HepG2 (cell line): ENCODE measurements around the gene ENG. TPM values are rescaled to one million over a fixed set of nuclear protein-coding genes. Genes with fewer than 3 reads are reported as not detected.

Source experiments
- CC2D1A ChIP-seq: sonication (generic); formaldehyde crosslinking; IDR thresholded peaks from 2 replicates; pipeline ENCODE4 v1.8.1; 2023; ENCODE audit warnings: mild to moderate bottlenecking, missing genetic modification reagents
- FOXK1 ChIP-seq: sonication (generic); formaldehyde crosslinking; IDR thresholded peaks from 2 replicates; pipeline ENCODE4 v1.4.0; 2020; ENCODE audit warnings: low read depth, missing genetic modification reagents, borderline replicate concordance
- HNRNPK ChIP-seq: fragments of 200-400 bp; formaldehyde crosslinking; IDR thresholded peaks from 2 replicates; pipeline ENCODE4 v1.6.1; 2018; ENCODE audit warnings: low read length, low read depth, moderate library complexity, mild to moderate bottlenecking; ENCODE audit not compliant: poor library complexity, severe bottlenecking
- HOXA5 ChIP-seq: sonication (generic); formaldehyde crosslinking; IDR thresholded peaks from 2 replicates; pipeline ENCODE4 v1.4.0; 2020; ENCODE audit warnings: missing genetic modification reagents
- KDM6A ChIP-seq: IDR thresholded peaks from 2 replicates; pipeline ENCODE4 v1.6.1; 2016; ENCODE audit warnings: low read depth
- REPIN1 ChIP-seq: sonication (generic); formaldehyde crosslinking; IDR thresholded peaks from 2 replicates; pipeline ENCODE4 v1.8.0; 2022; ENCODE audit warnings: missing genetic modification reagents, low read depth, mild to moderate bottlenecking, borderline replicate concordance
- RFX3 ChIP-seq: IDR thresholded peaks from 2 replicates; pipeline ENCODE4 v1.6.1; 2016; ENCODE audit warnings: missing biosample characterization, missing genetic modification reagents
- TOPORS ChIP-seq: sonication (generic); formaldehyde crosslinking; IDR thresholded peaks from 2 replicates; pipeline ENCODE4 v1.8.0; 2023; ENCODE audit warnings: mild to moderate bottlenecking, missing genetic modification reagents
- TP53 ChIP-seq: sonication (generic); formaldehyde crosslinking; conservative IDR thresholded peaks from 2 replicates; pipeline ENCODE4 v1.4.0; 2020; ENCODE audit warnings: missing genetic modification reagents
- ZBTB34 ChIP-seq: sonication (generic); formaldehyde crosslinking; IDR thresholded peaks from 2 replicates; pipeline ENCODE4 v1.8.0; 2022; ENCODE audit warnings: mild to moderate bottlenecking, missing genetic modification reagents
- ZFP37 ChIP-seq: sonication (generic); formaldehyde crosslinking; IDR thresholded peaks from 2 replicates; pipeline ENCODE4 v1.4.0; 2020; ENCODE audit warnings: missing genetic modification reagents, borderline replicate concordance
- ZNF207 ChIP-seq: fragments of 450-650 bp; IDR thresholded peaks from 2 replicates; pipeline ENCODE4 v1.6.1; 2016; ENCODE audit warnings: antibody characterized with exemption, borderline replicate concordance
- ZNF232 ChIP-seq: sonication (generic); formaldehyde crosslinking; IDR thresholded peaks from 2 replicates; pipeline ENCODE4 v1.4.0; 2020; ENCODE audit warnings: missing genetic modification reagents, borderline replicate concordance
- ZNF331 ChIP-seq: sonication (generic); formaldehyde crosslinking; IDR thresholded peaks from 2 replicates; pipeline ENCODE4 v1.4.0; 2020; ENCODE audit warnings: missing genetic modification reagents
- ZNF678 ChIP-seq: sonication (generic); formaldehyde crosslinking; IDR thresholded peaks from 2 replicates; pipeline ENCODE4 v1.4.0; 2020; ENCODE audit warnings: mild to moderate bottlenecking, missing genetic modification reagents
- ZNF737 ChIP-seq: sonication (generic); formaldehyde crosslinking; IDR thresholded peaks from 2 replicates; pipeline ENCODE4 v1.5.0; 2020; ENCODE audit warnings: missing genetic modification reagents, mild to moderate bottlenecking, borderline replicate concordance
- ZNF770 ChIP-seq: sonication (generic); formaldehyde crosslinking; IDR thresholded peaks from 2 replicates; pipeline ENCODE4 v1.5.0; 2020; ENCODE audit warnings: mild to moderate bottlenecking, missing genetic modification reagents
- polyA plus RNA-seq, 8 experiments: library from polyadenylated mRNA; depleted of rRNA in 3 of 8; stranded (reverse) in 7 of 8; unstranded in 1 of 8; fragments of >200 nt; fragmentation: Illumina TruSeq in 4 of 8; extraction: Trizol in 4 of 8; gene quantifications; 2 replicates each; pipeline versions ENCODE4 v1.2.1 to v1.2.3, GENCODE V29; 2011 to 2016; ENCODE audit warnings: low read depth in 4 of 8, missing spikeins in 1 of 8, mixed read lengths in 1 of 8; ENCODE audit not compliant: insufficient read depth in 1 of 8
- total RNA-seq, 5 experiments: library from RNA; depleted of rRNA; stranded (reverse); fragments of >200 nt; fragmentation: Illumina TruSeq; extraction: Trizol; gene quantifications; 2 replicates each; pipeline ENCODE4 v1.2.3, GENCODE V29; 2016; ENCODE audit warnings: low read depth in 1 of 5

ENG gene
- total and polyA plus RNA-seq, 2 of the 13 experiments (the other 11 are each of a cell fraction or from before 2014, with no cell fraction given): 0.02 to 1.1 TPM

- TF ChIP-seq ZBTB34 (CRISPR knock-in tag): no peak
- TF ChIP-seq FOXK1 (CRISPR knock-in tag): no peak
- TF ChIP-seq REPIN1 (CRISPR knock-in tag): no peak
- TF ChIP-seq HNRNPK: no peak
- TF ChIP-seq HOXA5 (CRISPR knock-in tag): no peak
- TF ChIP-seq ZNF770 (CRISPR knock-in tag): no peak
- no peak for TF ChIP-seq ZNF232 (CRISPR knock-in tag)
- TF ChIP-seq ZNF737 (CRISPR knock-in tag): no peak
- TF ChIP-seq ZNF678 (CRISPR knock-in tag): no peak
- no peak for TF ChIP-seq TOPORS (CRISPR knock-in tag)
- no peak for TF ChIP-seq TP53
- no peak for TF ChIP-seq KDM6A (CRISPR knock-in tag)
- no peak for TF ChIP-seq ZNF207
- no peak for TF ChIP-seq ZFP37 (CRISPR knock-in tag)
- TF ChIP-seq ZNF331 (CRISPR knock-in tag): peak; percentile 47; the same call in 1 of the 2 replicates
- TF ChIP-seq CC2D1A (CRISPR knock-in tag): no peak
- TF ChIP-seq RFX3 (CRISPR knock-in tag): no peak
- TF ChIP-seq, all 625 proteins: peak for 115
Measured at GRCh38 chr9:127828262-127829031, 26.0 kb downstream of the ENG start (continued).
